ENCODE measurements around the gene PLAU. TPM values are rescaled to one million over a fixed set of nuclear protein-coding genes. Genes with fewer than 3 reads are reported as not detected.
A peak's percentile ranks its signal among the peaks of the same experiment; 100 is the strongest.

PLAU gene
- total and polyA plus RNA-seq, 9 of the 15 experiments (the other 6 are each of a cell fraction or from before 2014, with no cell fraction given): 2.1 to 16.9 (median 3.3) TPM

- TF ChIP-seq, protein P1, sequence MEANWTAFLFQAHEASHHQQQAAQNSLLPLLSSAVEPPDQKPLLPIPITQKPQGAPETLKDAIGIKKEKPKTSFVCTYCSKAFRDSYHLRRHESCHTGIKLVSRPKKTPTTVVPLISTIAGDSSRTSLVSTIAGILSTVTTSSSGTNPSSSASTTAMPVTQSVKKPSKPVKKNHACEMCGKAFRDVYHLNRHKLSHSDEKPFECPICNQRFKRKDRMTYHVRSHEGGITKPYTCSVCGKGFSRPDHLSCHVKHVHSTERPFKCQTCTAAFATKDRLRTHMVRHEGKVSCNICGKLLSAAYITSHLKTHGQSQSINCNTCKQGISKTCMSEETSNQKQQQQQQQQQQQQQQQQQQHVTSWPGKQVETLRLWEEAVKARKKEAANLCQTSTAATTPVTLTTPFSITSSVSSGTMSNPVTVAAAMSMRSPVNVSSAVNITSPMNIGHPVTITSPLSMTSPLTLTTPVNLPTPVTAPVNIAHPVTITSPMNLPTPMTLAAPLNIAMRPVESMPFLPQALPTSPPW (CRISPR knock-in tag; IDR thresholded peaks at IDR 0.05): peak; percentile 64
- no peak for TF ChIP-seq FOXA1 (IDR thresholded peaks at IDR 0.05; ENCODE audit: borderline replicate concordance)
- peak; percentile 53; the same call in 1 of the 2 replicates for TF ChIP-seq ZNF766 (CRISPR knock-in tag; conservative IDR thresholded peaks at IDR 0.05)
- peak; percentile 90 for TF ChIP-seq FOSL1 (tag; conservative IDR thresholded peaks at IDR 0.05)
- TF ChIP-seq BACH1 (tag; IDR thresholded peaks at IDR 0.05): peak; percentile 73; the same call in 1 of the 2 replicates
- TF ChIP-seq KDM4B (IDR thresholded peaks at IDR 0.05; ENCODE audit: borderline replicate concordance in 2 of 2, low read depth in 1 of 2): no peak
- TF ChIP-seq ZNF583 (CRISPR knock-in tag; IDR thresholded peaks at IDR 0.05): 0 out of 2 replicates have a peak, but pooled peaks have one; percentile 50
- no peak for TF ChIP-seq CCNT2 (IDR thresholded peaks at IDR 0.05; ENCODE audit: borderline replicate concordance, extremely low read depth, insufficient read length, low read depth, low read length)
- peak; percentile 69; the same call in 1 of the 2 replicates for TF ChIP-seq ZNF175 (CRISPR knock-in tag; IDR thresholded peaks at IDR 0.05; ENCODE audit: low read depth)
- TF ChIP-seq, protein P2, sequence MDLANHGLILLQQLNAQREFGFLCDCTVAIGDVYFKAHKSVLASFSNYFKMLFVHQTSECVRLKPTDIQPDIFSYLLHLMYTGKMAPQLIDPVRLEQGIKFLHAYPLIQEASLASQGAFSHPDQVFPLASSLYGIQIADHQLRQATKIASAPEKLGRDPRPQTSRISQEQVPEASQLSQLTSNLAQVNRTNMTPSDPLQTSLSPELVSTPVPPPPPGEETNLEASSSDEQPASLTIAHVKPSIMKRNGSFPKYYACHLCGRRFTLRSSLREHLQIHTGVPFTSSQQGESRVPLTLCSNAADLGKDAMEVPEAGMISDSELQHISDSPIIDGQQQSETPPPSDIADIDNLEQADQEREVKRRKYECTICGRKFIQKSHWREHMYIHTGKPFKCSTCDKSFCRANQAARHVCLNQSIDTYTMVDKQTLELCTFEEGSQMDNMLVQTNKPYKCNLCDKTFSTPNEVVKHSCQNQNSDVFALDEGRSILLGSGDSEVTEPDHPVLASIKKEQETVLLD (IDR thresholded peaks at IDR 0.05): no peak
Measured at GRCh38 chr10:73965890-73966768, 55.2 kb downstream of the PLAU start (continued).

All from K562 (cell line).